ENCODE measurements around the gene ABRACL. TPM values are rescaled to one million over a fixed set of nuclear protein-coding genes. Genes with fewer than 3 reads are reported as not detected.
A peak's percentile ranks its signal among the peaks of the same experiment; 100 is the strongest.

Gene ABRACL
- total and polyA plus RNA-seq, 11 donors, result 3.2 to 26.3 (median 8.1) TPM

GRCh38 chr6:139064981-139065665 lies 36.6 kb downstream of the ABRACL start:
- no peak for ATAC-seq
- Histone ChIP-seq H3K27me3 (no peaks in the 10 kb centered on the region), H3K4me1 (peaks cover 0 to 6% (median 4%) of the 10 kb centered on the region in 12 donors), H3K27ac (no peak overlapping the region), H3K9me3 (no peaks in the 10 kb centered on the region), H3K4me3 (no peak overlapping the region), H3K36me3 (no peaks in the 10 kb centered on the region)
- intact Hi-C loops (cut with DNase I), result no loop called here
- no peak for DNase-seq
- TF ChIP-seq, protein P1, sequence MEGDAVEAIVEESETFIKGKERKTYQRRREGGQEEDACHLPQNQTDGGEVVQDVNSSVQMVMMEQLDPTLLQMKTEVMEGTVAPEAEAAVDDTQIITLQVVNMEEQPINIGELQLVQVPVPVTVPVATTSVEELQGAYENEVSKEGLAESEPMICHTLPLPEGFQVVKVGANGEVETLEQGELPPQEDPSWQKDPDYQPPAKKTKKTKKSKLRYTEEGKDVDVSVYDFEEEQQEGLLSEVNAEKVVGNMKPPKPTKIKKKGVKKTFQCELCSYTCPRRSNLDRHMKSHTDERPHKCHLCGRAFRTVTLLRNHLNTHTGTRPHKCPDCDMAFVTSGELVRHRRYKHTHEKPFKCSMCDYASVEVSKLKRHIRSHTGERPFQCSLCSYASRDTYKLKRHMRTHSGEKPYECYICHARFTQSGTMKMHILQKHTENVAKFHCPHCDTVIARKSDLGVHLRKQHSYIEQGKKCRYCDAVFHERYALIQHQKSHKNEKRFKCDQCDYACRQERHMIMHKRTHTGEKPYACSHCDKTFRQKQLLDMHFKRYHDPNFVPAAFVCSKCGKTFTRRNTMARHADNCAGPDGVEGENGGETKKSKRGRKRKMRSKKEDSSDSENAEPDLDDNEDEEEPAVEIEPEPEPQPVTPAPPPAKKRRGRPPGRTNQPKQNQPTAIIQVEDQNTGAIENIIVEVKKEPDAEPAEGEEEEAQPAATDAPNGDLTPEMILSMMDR (IDR thresholded peaks at IDR 0.05), result no peak
- no peak for TF ChIP-seq POLR2A (IDR thresholded peaks at IDR 0.05)
- 65 to 81% (median 71%) methylated on average over 7 of the region's 7 CpGs for WGBS, 4 donors

GRCh38 chr6:139066080-139066479 lies 37.5 kb downstream of the ABRACL start:
- no peak for DNase-seq
- no peaks in the 10 kb centered on the region for H3K36me3 ChIP-seq
- WGBS, 4 donors, result 20 to 45% (median 32%) methylated on average over 2 of the region's 2 CpGs
- intact Hi-C loops (cut with DNase I), result no loop called here
- peaks cover 0 to 6% (median 4%) of the 10 kb centered on the region in 12 donors for H3K4me1 ChIP-seq
- H3K9me3 ChIP-seq, result no peaks in the 10 kb centered on the region
- ATAC-seq, result peak in 3 of 4 donors; percentile 80 to 87 (median 86)
- H3K27me3 ChIP-seq, result no peaks in the 10 kb centered on the region
- TF ChIP-seq, protein P1 (IDR thresholded peaks at IDR 0.05), result no peak
- no peak for TF ChIP-seq POLR2A (IDR thresholded peaks at IDR 0.05)
- no peak overlapping the region for H3K4me3 ChIP-seq
- peak overlapping the region in 2 of 12 donors; percentile 9 to 15 for H3K27ac ChIP-seq

GRCh38 chr6:139068846-139069245 lies 40.3 kb downstream of the ABRACL start:
- Histone ChIP-seq H3K27ac (no peak overlapping the region), H3K4me3 (no peak overlapping the region), H3K36me3 (no peaks in the 10 kb centered on the region), H3K4me1 (peaks cover 0 to 6% (median 4%) of the 10 kb centered on the region in 12 donors), H3K27me3 (no peaks in the 10 kb centered on the region), H3K9me3 (no peaks in the 10 kb centered on the region)
- no peak for DNase-seq
- 84 to 93% (median 87%) methylated on average over 2 of the region's 2 CpGs for WGBS, 4 donors
- ATAC-seq, result no peak
- intact Hi-C loops (cut with DNase I), result no loop called here
- no peak for TF ChIP-seq POLR2A (IDR thresholded peaks at IDR 0.05)
- TF ChIP-seq, protein P1 (IDR thresholded peaks at IDR 0.05), result no peak

DNA sequence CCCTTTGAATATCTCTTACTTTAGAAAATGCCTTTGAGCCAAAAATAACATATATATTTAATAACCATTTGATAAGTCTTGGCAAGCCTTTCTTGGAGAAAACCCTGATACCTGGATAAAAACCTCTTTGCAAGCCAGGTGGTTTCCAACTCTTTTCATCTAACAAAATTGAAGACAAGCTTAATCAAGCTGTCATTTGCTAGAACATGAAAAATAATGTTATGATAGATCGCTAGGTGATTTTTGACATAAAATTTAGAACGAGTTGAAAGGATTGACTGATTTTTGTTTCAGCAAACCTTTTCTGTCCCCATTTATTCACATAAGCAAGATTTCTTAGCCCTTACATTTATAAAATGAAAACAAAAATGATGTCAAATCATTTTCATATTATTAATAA lies 44.6 kb downstream of the ABRACL start:
- WGBS, 4 donors, result 83 to 88% (median 84%) methylated on average over 2 of the region's 2 CpGs
- ATAC-seq, result no peak

More for the DNA sequence above, 44.6 kb downstream of the ABRACL start:
- no peaks in the 10 kb centered on the region for H3K27me3 ChIP-seq
- no peaks in the 10 kb centered on the region for H3K36me3 ChIP-seq
- H3K9me3 ChIP-seq, result no peaks in the 10 kb centered on the region
- DNase-seq, result no peak
- H3K27ac ChIP-seq, result no peak overlapping the region
- H3K4me1 ChIP-seq, result peaks cover 0 to 4% (median 0%) of the 10 kb centered on the region in 12 donors
- TF ChIP-seq, protein P1 (IDR thresholded peaks at IDR 0.05), result no peak
- no peak for TF ChIP-seq POLR2A (IDR thresholded peaks at IDR 0.05)
- intact Hi-C loops (cut with DNase I), result no loop called here
- no peak overlapping the region for H3K4me3 ChIP-seq
